ENCODE results near the gene PLCH1.

PLCH1 gene

GRCh38 chr3:155428563-155428962, 316.3 kb downstream of the PLCH1 start:
- Histone ChIP-seq H4K8ac (ENCODE audit: low read length) (no peak overlapping the region), H3K4ac (ENCODE audit: low read depth in 1 of 2, low read length in 2 of 2) (no peak overlapping the region), H2AFZ (ENCODE audit: low read depth, low read length) (no peak overlapping the region), H3K9me3 (ENCODE audit: control insufficient read depth, low read length) (peaks cover 28% of the 10 kb centered on the region), H3K36me3 (ENCODE audit: control insufficient read depth in 1 of 2, insufficient read depth in 2 of 2, low read depth in 1 of 2, low read length in 2 of 2) (no peaks in the 10 kb centered on the region), H3K23ac (ENCODE audit: low read length in 2 of 2) (no peak overlapping the region), H3K27me3 (ENCODE audit: control insufficient read depth in 1 of 2, insufficient read depth in 1 of 2, low read length in 2 of 2) (no peaks in the 10 kb centered on the region), H3K79me1 (replicated peaks; ENCODE audit: low read length, poor library complexity, severe bottlenecking) (no peaks in the 10 kb centered on the region), H3K4me3 (ENCODE audit: insufficient read depth in 1 of 2, low read depth in 1 of 2, low read length in 2 of 2) (no peak overlapping the region), H2AK5ac (ENCODE audit: low read length, severe bottlenecking) (no peak overlapping the region), H2BK15ac (ENCODE audit: low read depth, poor library complexity, severe bottlenecking) (no peak overlapping the region), H2BK120ac (ENCODE audit: low read depth, low read length) (peak overlapping the region; percentile 84), H3K18ac (ENCODE audit: low read depth in 1 of 2, low read length in 2 of 2) (no peak overlapping the region), H3K4me1 (ENCODE audit: control insufficient read depth, insufficient read depth, low read depth, low read length) (no peaks in the 10 kb centered on the region), H4K91ac (ENCODE audit: low read length) (no peak overlapping the region), H3K14ac (ENCODE audit: low read length in 2 of 2) (no peak overlapping the region), H2BK12ac (ENCODE audit: low read length in 2 of 2) (peak overlapping the region in 1 of 2 experiments; percentile 51), H3K4me2 (ENCODE audit: low read length, poor library complexity, severe bottlenecking) (no peak overlapping the region), H3K27ac (ENCODE audit: low read length, poor library complexity, severe bottlenecking) (no peak overlapping the region), H3K9ac (ENCODE audit: low read length) (no peak overlapping the region), H2BK5ac (ENCODE audit: low read depth, low read length, poor library complexity, severe bottlenecking) (no peak overlapping the region)
- WGBS: 31% methylated on average over 3 of the region's 4 CpGs
- peak; percentile 91 for DNase-seq

GRCh38 chr3:155426524-155427230, 318.2 kb downstream of the PLCH1 start:
- Histone ChIP-seq H2BK12ac (ENCODE audit: low read length in 2 of 2) (no peak overlapping the region), H3K4me2 (ENCODE audit: low read length, poor library complexity, severe bottlenecking) (no peak overlapping the region), H3K79me1 (replicated peaks; ENCODE audit: low read length, poor library complexity, severe bottlenecking) (no peaks in the 10 kb centered on the region), H3K36me3 (ENCODE audit: control insufficient read depth in 1 of 2, insufficient read depth in 2 of 2, low read depth in 1 of 2, low read length in 2 of 2) (no peaks in the 10 kb centered on the region), H3K9ac (ENCODE audit: low read length) (no peak overlapping the region), H3K14ac (ENCODE audit: low read length in 2 of 2) (no peak overlapping the region), H3K4me1 (ENCODE audit: control insufficient read depth, insufficient read depth, low read depth, low read length) (no peaks in the 10 kb centered on the region), H3K4ac (ENCODE audit: low read depth in 1 of 2, low read length in 2 of 2) (no peak overlapping the region), H3K9me3 (ENCODE audit: control insufficient read depth, low read length) (peaks cover 28% of the 10 kb centered on the region), H3K4me3 (ENCODE audit: insufficient read depth in 1 of 2, low read depth in 1 of 2, low read length in 2 of 2) (no peak overlapping the region), H3K18ac (ENCODE audit: low read depth in 1 of 2, low read length in 2 of 2) (no peak overlapping the region), H3K23ac (ENCODE audit: low read length in 2 of 2) (no peak overlapping the region), H2AK5ac (ENCODE audit: low read length, severe bottlenecking) (no peak overlapping the region), H2BK120ac (ENCODE audit: low read depth, low read length) (no peak overlapping the region), H2AFZ (ENCODE audit: low read depth, low read length) (no peak overlapping the region), H2BK5ac (ENCODE audit: low read depth, low read length, poor library complexity, severe bottlenecking) (no peak overlapping the region), H4K91ac (ENCODE audit: low read length) (no peak overlapping the region), H3K27me3 (ENCODE audit: control insufficient read depth in 1 of 2, insufficient read depth in 1 of 2, low read length in 2 of 2) (no peaks in the 10 kb centered on the region), H3K27ac (ENCODE audit: low read length, poor library complexity, severe bottlenecking) (no peak overlapping the region), H4K8ac (ENCODE audit: low read length) (peak overlapping the region; percentile 40), H2BK15ac (ENCODE audit: low read depth, poor library complexity, severe bottlenecking) (no peak overlapping the region)
- DNase-seq: peak; percentile 54
- WGBS: 59% methylated on average over 3 of the region's 3 CpGs

GRCh38 chr3:155425396-155425795, 319.5 kb downstream of the PLCH1 start:
- Histone ChIP-seq H3K27ac (ENCODE audit: low read length, poor library complexity, severe bottlenecking) (no peak overlapping the region), H3K9me3 (ENCODE audit: control insufficient read depth, low read length) (peaks cover 22% of the 10 kb centered on the region), H2BK12ac (ENCODE audit: low read length in 2 of 2) (no peak overlapping the region), H3K23ac (ENCODE audit: low read length in 2 of 2) (no peak overlapping the region), H2BK120ac (ENCODE audit: low read depth, low read length) (no peak overlapping the region), H3K14ac (ENCODE audit: low read length in 2 of 2) (no peak overlapping the region), H3K4me2 (ENCODE audit: low read length, poor library complexity, severe bottlenecking) (no peak overlapping the region), H3K4me1 (ENCODE audit: control insufficient read depth, insufficient read depth, low read depth, low read length) (no peaks in the 10 kb centered on the region), H3K79me1 (replicated peaks; ENCODE audit: low read length, poor library complexity, severe bottlenecking) (no peaks in the 10 kb centered on the region), H4K91ac (ENCODE audit: low read length) (no peak overlapping the region), H3K9ac (ENCODE audit: low read length) (no peak overlapping the region), H3K4ac (ENCODE audit: low read depth in 1 of 2, low read length in 2 of 2) (no peak overlapping the region), H2BK15ac (ENCODE audit: low read depth, poor library complexity, severe bottlenecking) (no peak overlapping the region), H3K4me3 (ENCODE audit: insufficient read depth in 1 of 2, low read depth in 1 of 2, low read length in 2 of 2) (no peak overlapping the region), H2BK5ac (ENCODE audit: low read depth, low read length, poor library complexity, severe bottlenecking) (no peak overlapping the region), H2AK5ac (ENCODE audit: low read length, severe bottlenecking) (no peak overlapping the region), H3K27me3 (ENCODE audit: control insufficient read depth in 1 of 2, insufficient read depth in 1 of 2, low read length in 2 of 2) (no peaks in the 10 kb centered on the region), H3K36me3 (ENCODE audit: control insufficient read depth in 1 of 2, insufficient read depth in 2 of 2, low read depth in 1 of 2, low read length in 2 of 2) (no peaks in the 10 kb centered on the region), H4K8ac (ENCODE audit: low read length) (no peak overlapping the region), H3K18ac (ENCODE audit: low read depth in 1 of 2, low read length in 2 of 2) (peak overlapping the region; percentile 5 to 37), H2AFZ (ENCODE audit: low read depth, low read length) (no peak overlapping the region)
- 93% methylated on average over 1 of the region's 2 CpGs for WGBS
- no peak for DNase-seq

GRCh38 chr3:155424323-155424710, 320.6 kb downstream of the PLCH1 start:
- no peak overlapping the region for H2BK5ac ChIP-seq (ENCODE audit: low read depth, low read length, poor library complexity, severe bottlenecking)
- H2BK120ac ChIP-seq (ENCODE audit: low read depth, low read length): no peak overlapping the region
- H2AFZ ChIP-seq (ENCODE audit: low read depth, low read length): no peak overlapping the region
- no peak overlapping the region for H2BK15ac ChIP-seq (ENCODE audit: low read depth, poor library complexity, severe bottlenecking)
- H2BK12ac ChIP-seq (ENCODE audit: low read length in 2 of 2): no peak overlapping the region
- no peak overlapping the region for H3K9ac ChIP-seq (ENCODE audit: low read length)
- no peak overlapping the region for H3K14ac ChIP-seq (ENCODE audit: low read length in 2 of 2)
- H4K91ac ChIP-seq (ENCODE audit: low read length): no peak overlapping the region
- no peak overlapping the region for H2AK5ac ChIP-seq (ENCODE audit: low read length, severe bottlenecking)
- no peak overlapping the region for H3K27ac ChIP-seq (ENCODE audit: low read length, poor library complexity, severe bottlenecking)
- DNase-seq: no peak
- peaks cover 11% of the 10 kb centered on the region for H3K9me3 ChIP-seq (ENCODE audit: control insufficient read depth, low read length)
- no peak overlapping the region for H4K8ac ChIP-seq (ENCODE audit: low read length)
- no peak overlapping the region for H3K23ac ChIP-seq (ENCODE audit: low read length in 2 of 2)
- H3K79me1 ChIP-seq (replicated peaks; ENCODE audit: low read length, poor library complexity, severe bottlenecking): no peaks in the 10 kb centered on the region
- no peaks in the 10 kb centered on the region for H3K27me3 ChIP-seq (ENCODE audit: control insufficient read depth in 1 of 2, insufficient read depth in 1 of 2, low read length in 2 of 2)
- no peak overlapping the region for H3K4me2 ChIP-seq (ENCODE audit: low read length, poor library complexity, severe bottlenecking)
- H3K4me1 ChIP-seq (ENCODE audit: control insufficient read depth, insufficient read depth, low read depth, low read length): no peaks in the 10 kb centered on the region
- no peak overlapping the region for H3K4ac ChIP-seq (ENCODE audit: low read depth in 1 of 2, low read length in 2 of 2)
- no peak overlapping the region for H3K18ac ChIP-seq (ENCODE audit: low read depth in 1 of 2, low read length in 2 of 2)
- H3K4me3 ChIP-seq (ENCODE audit: insufficient read depth in 1 of 2, low read depth in 1 of 2, low read length in 2 of 2): no peak overlapping the region
- H3K36me3 ChIP-seq (ENCODE audit: control insufficient read depth in 1 of 2, insufficient read depth in 2 of 2, low read depth in 1 of 2, low read length in 2 of 2): no peaks in the 10 kb centered on the region
